ENCODE data around the gene HRAS.

The HRAS gene

GRCh38 chr11:507727-508515 lies 27.5 kb downstream of the HRAS start:
- no peak for DNase-seq (ENCODE audit: low spot score)

DNA sequence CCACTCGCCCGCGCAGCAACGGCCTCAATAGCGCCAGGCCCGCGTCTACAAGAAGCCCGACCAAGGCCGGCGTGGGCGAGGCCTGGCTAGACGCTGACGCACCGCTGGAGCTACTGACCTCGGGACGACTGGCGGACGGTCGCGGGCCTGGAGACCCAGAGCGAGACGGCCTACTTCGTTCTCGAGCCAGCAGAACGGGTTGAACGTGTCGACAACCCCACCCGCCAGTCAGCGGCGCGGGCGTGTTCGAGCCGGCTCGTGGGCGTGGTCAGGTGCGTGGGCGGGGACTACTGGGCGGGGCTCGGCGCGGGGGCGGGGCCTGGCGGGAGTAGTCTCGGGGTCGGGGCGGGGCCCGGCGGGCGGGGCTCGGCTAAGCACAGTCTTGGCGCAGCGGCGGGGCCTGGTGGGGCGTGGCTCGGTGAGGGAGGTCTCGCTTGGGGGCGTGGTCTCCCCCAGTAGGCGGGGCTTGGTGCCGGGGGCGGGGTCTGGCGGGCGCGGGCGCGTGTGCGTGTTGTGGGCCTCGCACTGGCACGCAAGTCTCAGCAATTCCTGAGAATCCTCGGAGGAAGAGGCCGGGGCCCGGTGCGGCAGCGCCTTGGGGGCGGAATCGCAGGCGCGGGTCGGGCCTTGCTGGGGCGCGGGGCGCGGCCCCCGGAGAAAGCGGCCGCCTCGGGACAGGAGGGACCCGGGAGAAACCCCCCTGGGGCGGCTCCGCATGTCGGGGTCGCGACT lies 28.2 kb downstream of the HRAS start, which contains the start of gene RNH1:
TSS of gene RNH1 (minus strand) at position 248 of the 732 bp plus-strand sequence. CDS start 5,080 bp downstream, outside the sequence.
- DNase-seq (ENCODE audit: low spot score) = peak; percentile 100

GRCh38 chr11:506238-506994 lies 29.0 kb downstream of the HRAS start:
- DNase-seq (ENCODE audit: low spot score) = peak; percentile 97

- no peak for DNase-seq (ENCODE audit: low spot score)
Observed at GRCh38 chr11:504994-505344, 30.4 kb downstream of the HRAS start.

DNA sequence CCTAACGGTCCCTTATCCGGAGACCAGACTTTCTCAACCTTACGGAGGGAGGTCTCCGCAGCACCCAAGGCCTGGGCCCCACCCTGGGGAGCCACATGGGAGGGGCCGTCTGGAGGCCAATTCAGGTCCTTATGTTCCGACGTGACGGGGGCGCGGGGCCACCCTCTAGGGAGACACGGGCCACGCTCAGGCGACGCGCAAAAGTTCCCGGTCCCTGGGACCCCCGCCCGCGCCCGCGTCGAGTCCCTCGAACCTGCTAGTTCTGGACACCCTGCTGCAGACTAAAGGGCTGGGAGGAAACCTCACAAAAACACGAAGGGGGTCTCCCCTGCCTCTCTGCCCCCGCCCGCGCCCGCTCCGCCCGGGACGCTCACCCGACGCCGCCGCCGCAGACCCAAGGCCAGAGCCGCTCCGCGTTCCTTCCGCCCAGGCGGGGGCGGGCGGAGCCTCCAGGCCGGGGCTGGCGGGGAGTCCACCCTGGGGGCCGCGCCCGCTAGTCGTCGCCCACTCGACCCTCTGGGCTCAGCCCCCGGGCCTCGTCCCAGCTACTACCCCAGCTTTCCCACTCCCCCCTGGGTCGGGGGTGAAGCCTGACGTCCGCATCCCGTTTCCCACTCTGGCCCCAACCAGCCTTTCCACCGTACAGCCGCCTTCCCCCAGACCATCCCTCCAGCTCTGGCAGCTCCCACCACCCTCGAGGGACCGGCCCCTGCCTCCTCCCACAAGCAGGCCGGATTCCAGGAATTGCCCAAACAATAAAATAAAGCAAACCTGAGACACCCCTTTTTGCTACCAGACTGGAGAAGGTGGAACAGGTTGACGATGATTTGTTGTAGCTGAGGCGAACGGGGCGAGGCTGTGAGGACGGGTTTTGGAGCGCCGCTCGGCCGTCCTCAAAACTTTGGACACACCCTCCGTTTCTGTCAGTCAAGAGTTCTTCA lies 31.1 kb downstream of the HRAS start:
- peak; percentile 52 for DNase-seq (ENCODE audit: low spot score)

DNA sequence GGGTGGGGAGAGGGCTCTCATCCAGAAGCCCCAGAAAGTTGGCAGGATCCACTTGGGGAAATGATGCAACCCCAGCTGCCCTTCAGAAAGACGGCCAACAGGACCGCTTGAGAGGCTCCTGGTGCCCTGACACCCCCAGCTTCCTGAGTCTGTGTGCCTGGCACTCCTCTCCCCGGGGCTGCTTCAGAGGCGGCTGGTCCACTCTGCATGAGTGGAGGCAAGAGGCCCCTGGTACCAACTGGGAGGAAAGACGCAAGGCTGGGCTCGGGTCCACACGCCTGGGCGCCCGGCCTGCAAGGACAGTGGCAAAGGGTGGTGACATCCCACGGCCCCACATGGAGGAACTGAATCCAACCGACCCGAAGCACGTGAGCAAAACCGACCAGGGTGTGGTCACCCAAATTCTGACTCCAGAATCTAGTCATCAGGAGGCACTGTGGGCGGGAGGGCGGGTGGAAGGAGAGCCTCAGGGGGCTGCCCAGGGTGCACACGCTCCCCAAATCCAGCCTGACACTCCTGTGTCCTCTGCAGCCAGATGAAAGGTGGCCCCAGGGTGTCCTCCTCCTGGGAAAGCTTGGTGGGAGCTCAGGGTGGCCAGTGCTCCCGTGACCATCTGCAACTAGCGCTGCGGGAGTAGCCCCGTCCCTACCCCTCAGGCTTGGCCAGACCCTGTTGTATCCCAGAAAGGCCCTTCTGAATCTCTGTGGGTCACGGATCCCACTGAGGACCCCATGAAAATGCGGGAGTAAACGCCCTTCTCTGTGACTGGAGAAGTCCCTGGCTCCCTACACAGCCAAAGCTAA lies 32.0 kb downstream of the HRAS start:
- peak; percentile 62 for DNase-seq (ENCODE audit: low spot score)

GRCh38 chr11:502288-503178 lies 32.8 kb downstream of the HRAS start:
- no peak for DNase-seq (ENCODE audit: low spot score)

GRCh38 chr11:501683-502287 lies 33.6 kb downstream of the HRAS start:
- DNase-seq (ENCODE audit: low spot score) = no peak

GRCh38 chr11:501001-501682 lies 34.2 kb downstream of the HRAS start:
- DNase-seq (ENCODE audit: low spot score) = no peak

- no peak for DNase-seq (ENCODE audit: low spot score)
Observed at GRCh38 chr11:499201-500076, 35.9 kb downstream of the HRAS start.

DNA sequence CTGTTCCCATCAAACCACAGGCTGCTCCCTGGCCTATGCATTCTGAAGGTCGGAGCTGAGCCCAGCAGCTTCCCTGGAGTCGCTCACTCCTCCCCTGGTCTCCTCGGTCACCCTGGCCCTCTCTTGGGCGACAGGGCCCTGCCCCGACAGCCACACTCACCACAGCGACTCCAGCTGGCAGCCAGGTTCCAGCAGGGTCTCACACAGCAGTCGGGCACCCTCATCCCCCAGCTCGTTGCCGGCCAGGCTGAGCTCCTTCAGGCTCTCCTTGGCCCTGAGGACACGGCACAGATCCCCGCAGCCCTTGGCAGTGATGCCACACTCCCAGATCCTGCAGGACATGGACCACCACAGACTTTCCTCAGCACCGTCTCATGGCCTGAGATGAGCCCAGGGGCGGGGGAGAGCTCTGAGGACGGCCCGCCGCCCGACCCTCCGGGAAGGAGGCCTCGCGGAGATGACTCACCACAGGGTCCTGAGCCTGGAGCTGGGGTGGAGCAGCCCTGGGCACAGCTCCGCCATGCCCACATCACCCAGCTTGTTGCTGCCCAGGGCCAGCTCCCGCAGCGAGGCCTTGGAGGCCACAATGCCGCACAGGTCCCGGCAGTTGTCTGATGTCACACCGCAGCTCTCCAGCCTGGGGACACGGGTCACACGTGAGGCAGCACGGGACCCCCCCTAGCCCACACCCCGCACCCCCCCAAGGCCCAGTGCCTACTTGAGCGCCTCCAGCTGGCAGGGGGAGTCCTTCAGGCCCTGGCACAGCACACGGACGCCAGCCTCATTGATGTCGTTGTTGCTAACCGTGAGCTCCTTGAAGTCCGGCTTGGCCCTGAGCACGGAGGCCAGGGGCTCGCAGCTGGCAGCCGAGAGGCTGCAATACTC lies 36.8 kb downstream of the HRAS start:
- DNase-seq (ENCODE audit: low spot score) = no peak

- no peak for DNase-seq (ENCODE audit: low spot score)
Observed at GRCh38 chr11:497565-498296, 37.6 kb downstream of the HRAS start.

- DNase-seq (ENCODE audit: low spot score) = no peak
Observed at GRCh38 chr11:496834-497564, 38.4 kb downstream of the HRAS start.

DNA sequence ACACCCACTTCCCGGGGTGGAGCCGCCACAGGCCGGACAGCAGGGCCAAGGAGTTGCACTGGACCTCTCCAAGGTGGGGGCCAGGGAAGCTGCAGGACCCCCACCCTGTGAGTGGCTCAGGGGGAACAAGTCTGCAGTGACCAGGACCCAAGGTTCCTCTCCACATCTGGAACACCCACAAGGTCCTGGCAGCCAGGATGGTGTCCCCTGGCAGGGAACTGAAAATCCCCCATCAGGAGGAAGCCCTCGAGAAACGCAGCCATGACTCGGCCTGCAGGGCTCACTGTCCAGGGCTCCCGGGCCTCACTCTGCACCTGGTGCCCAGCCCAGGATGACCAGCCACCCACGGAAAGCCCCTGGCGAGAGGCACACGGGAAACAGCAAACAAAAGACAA lies 39.8 kb downstream of the HRAS start:
- DNase-seq (ENCODE audit: low spot score) = no peak
